Lung (tissue), 12 donors: Measurements from ENCODE around the gene BNIP3. TPM values are rescaled to one million over a fixed set of nuclear protein-coding genes. Genes with fewer than 3 reads are reported as not detected.

Experiments
- ATAC-seq: fragments of 200-7000 bp; cut with Tn5 transposase; one replicate; pipeline ENCODE4 v1.9.1; 2020; ENCODE audit warnings: moderate number of reproducible peaks; ENCODE audit not compliant: insufficient read depth, low FRiP score
- DNase-seq, 3 donors: peaks; one replicate each; pipeline ENCODE4 v3.0.0-alpha.2; 2013 to 2017
- H3K27ac ChIP-seq, 2 donors: one replicate each; pipeline ENCODE4 v1.5.1; 2013; ENCODE audit warnings: mild to moderate bottlenecking in 2 of 2, moderate library complexity in 2 of 2, control low read depth in 1 of 2, inconsistent platforms in 1 of 2, low read depth in 1 of 2, low read length in 1 of 2
- H3K27me3 ChIP-seq, 3 donors: one replicate each; pipeline ENCODE4 v1.5.1; 2013; ENCODE audit warnings: low read length in 2 of 3; ENCODE audit not compliant: control insufficient read depth in 3 of 3, insufficient read depth in 3 of 3
- H3K36me3 ChIP-seq, 4 donors: one replicate each; pipeline ENCODE4 v1.5.1; 2013; ENCODE audit warnings: low read length in 4 of 4, mild to moderate bottlenecking in 1 of 4, moderate library complexity in 1 of 4; ENCODE audit not compliant: control insufficient read depth in 4 of 4, insufficient read depth in 4 of 4
- H3K4me1 ChIP-seq, 5 donors: one replicate each; pipeline ENCODE4 v1.5.1; 2013; ENCODE audit warnings: low read length in 5 of 5, mild to moderate bottlenecking in 2 of 5, moderate library complexity in 1 of 5; ENCODE audit not compliant: control insufficient read depth in 5 of 5, insufficient read depth in 5 of 5
- H3K4me3 ChIP-seq: one replicate; pipeline ENCODE4 v1.5.1; 2013; ENCODE audit warnings: mild to moderate bottlenecking, control low read depth, moderate library complexity
- H3K9ac ChIP-seq, 2 donors: one replicate each; pipeline ENCODE4 v1.5.1; 2013; ENCODE audit warnings: low read length in 2 of 2, control low read depth in 1 of 2; ENCODE audit not compliant: insufficient read depth in 1 of 2
- H3K9me3 ChIP-seq, 4 donors: one replicate each; pipeline ENCODE4 v1.5.1; 2013; ENCODE audit warnings: low read length in 3 of 4, mild to moderate bottlenecking in 1 of 4, moderate library complexity in 1 of 4; ENCODE audit not compliant: control insufficient read depth in 4 of 4, insufficient read depth in 3 of 4
- WGBS, 2 donors: extraction: QIAGEN DNeasy Blood & Tissue Kit; methylation state at CpG; one replicate each; pipeline ENCODE4 v1.1.7; 2013; 5-methylcytosine and 5-hydroxymethylcytosine counted together
- polyA plus RNA-seq, 2 donors: library from polyadenylated mRNA; stranded (reverse); fragments of 200-250 nt; gene quantifications; one replicate each; pipeline ENCODE4 v1.2.1, GENCODE V29; 2013
- total RNA-seq, 2 donors: library from RNA; depleted of rRNA in 1 of 2; stranded (reverse); fragments of >200 nt in 1 of 2; gene quantifications; one replicate each; pipeline ENCODE4 v1.2.1, GENCODE V29; 2014 to 2021
- TF ChIP-seq, protein P1 (sequence below): IDR thresholded peaks from 2 replicates; pipeline ENCODE4 v1.5.1; 2012; ENCODE audit warnings: mild to moderate bottlenecking; ENCODE audit errors: control extremely low read depth, extremely low read depth
- donor health status: control.
- donor health status: control.
- donor health status: Bipolar disorder and iron deficiency.
- donor health status: healthy.
- donor health status: DM: yes; HTN: yes; CAD: no.

The BNIP3 gene
- total and polyA plus RNA-seq, 4 donors: 20.4 to 38.4 (median 30.8) TPM

DNA sequence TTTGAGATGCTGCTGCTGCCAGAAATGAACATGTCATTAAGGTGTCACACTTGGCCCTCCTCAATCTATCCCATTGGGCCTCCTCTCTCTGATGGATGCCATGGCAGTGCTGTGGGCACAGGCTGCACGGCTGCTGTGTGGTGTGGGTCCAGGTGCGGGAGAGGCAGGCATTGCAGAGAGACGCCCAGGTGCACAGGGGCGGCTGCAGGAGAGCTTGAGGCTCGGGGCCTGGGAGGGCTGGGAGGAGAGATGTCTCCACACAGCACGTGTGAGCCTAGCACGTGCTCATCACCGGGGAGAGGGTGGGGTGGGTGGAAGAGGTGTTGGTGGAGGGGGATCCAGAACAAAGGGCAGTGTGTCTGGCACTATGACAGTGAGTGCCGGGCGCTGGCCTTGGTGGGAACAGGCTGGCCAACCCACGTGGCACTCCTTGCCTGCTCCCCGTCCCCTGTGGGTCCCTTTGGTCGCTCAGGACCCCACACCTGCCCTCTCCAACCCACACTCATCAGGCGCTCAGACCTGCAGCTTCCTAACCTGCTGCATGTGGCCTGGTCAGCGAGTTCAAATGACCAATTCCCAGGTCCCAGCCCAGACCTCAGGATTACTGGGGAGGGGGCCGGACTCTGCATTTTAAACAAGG is 39.9 kb upstream of the BNIP3 start:
- Histone ChIP-seq H3K9me3 (no peaks in the 10 kb centered on the region), H3K27ac (no peak overlapping the region), H3K9ac (no peak overlapping the region), H3K4me3 (no peak overlapping the region), H3K36me3 (no peaks in the 10 kb centered on the region), H3K4me1 (peaks cover 0 to 3% (median 0%) of the 10 kb centered on the region in 5 donors), H3K27me3 (peaks cover 0 to 31% (median 18%) of the 10 kb centered on the region in 3 donors)
- TF ChIP-seq, protein P1, sequence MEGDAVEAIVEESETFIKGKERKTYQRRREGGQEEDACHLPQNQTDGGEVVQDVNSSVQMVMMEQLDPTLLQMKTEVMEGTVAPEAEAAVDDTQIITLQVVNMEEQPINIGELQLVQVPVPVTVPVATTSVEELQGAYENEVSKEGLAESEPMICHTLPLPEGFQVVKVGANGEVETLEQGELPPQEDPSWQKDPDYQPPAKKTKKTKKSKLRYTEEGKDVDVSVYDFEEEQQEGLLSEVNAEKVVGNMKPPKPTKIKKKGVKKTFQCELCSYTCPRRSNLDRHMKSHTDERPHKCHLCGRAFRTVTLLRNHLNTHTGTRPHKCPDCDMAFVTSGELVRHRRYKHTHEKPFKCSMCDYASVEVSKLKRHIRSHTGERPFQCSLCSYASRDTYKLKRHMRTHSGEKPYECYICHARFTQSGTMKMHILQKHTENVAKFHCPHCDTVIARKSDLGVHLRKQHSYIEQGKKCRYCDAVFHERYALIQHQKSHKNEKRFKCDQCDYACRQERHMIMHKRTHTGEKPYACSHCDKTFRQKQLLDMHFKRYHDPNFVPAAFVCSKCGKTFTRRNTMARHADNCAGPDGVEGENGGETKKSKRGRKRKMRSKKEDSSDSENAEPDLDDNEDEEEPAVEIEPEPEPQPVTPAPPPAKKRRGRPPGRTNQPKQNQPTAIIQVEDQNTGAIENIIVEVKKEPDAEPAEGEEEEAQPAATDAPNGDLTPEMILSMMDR: no peak
- WGBS, 2 donors: 84 to 85% methylated on average over 16 of the region's 16 CpGs
- no peak for ATAC-seq
- DNase-seq: no peak

DNA sequence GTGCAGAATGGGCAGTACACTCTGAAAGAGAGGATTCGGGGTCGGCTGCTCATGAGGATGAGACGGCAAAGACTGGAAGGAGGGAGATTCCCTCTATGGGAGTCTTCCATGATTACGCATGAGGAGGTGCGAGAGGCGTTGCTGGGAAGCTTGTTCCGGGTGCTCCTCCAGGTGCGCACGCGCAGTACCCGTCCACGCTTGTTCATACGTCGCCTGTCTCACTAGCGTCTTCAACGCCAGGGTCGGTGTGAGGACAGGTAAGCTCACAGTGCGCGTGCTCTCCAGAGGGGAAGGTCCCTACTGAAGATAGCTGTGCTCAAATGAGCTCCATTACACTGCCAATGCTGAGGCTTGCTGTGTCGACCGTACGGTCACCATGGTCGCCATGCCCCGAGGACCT is 39.3 kb upstream of the BNIP3 start:
- Histone ChIP-seq H3K36me3 (no peaks in the 10 kb centered on the region), H3K27ac (no peak overlapping the region), H3K4me3 (no peak overlapping the region), H3K27me3 (peaks cover 0 to 28% (median 18%) of the 10 kb centered on the region in 3 donors), H3K9me3 (no peaks in the 10 kb centered on the region), H3K4me1 (peaks cover 0 to 3% (median 0%) of the 10 kb centered on the region in 5 donors), H3K9ac (no peak overlapping the region)
- 95% methylated on average over 24 of the region's 24 CpGs for WGBS, 2 donors
- TF ChIP-seq, protein P1: no peak
- ATAC-seq (no peak), DNase-seq (no peak)

DNA sequence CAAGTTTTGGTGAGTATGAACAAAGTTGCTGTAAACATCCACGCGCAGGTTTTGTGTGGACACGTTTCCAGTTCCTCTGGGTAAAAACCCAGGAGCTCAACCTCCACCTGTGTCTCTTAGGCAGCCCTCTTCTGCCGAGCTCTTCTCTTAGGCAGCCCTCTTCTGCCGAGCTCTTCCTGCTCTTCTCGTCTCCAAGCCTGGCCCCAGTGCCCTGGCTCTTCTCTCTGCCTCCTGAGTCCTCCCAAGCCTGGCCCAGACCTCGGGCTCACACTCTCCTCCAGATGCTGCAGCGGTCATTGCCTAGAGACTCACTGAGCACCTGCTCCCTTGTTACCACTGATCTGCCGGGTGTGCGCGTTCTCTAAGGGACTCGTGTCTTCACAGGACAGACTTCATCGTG is 38.7 kb upstream of the BNIP3 start:
- no peak overlapping the region for H3K27ac ChIP-seq
- peaks cover 0 to 3% (median 0%) of the 10 kb centered on the region in 5 donors for H3K4me1 ChIP-seq
- no peak overlapping the region for H3K9ac ChIP-seq
- ATAC-seq (no peak), DNase-seq (no peak)
- H3K36me3 ChIP-seq: no peaks in the 10 kb centered on the region
- H3K27me3 ChIP-seq: peaks cover 0 to 25% (median 16%) of the 10 kb centered on the region in 3 donors
- H3K4me3 ChIP-seq: no peak overlapping the region
- TF ChIP-seq, protein P1: no peak
- H3K9me3 ChIP-seq: no peaks in the 10 kb centered on the region
- 89 to 90% methylated on average over 13 of the region's 13 CpGs for WGBS, 2 donors

DNA sequence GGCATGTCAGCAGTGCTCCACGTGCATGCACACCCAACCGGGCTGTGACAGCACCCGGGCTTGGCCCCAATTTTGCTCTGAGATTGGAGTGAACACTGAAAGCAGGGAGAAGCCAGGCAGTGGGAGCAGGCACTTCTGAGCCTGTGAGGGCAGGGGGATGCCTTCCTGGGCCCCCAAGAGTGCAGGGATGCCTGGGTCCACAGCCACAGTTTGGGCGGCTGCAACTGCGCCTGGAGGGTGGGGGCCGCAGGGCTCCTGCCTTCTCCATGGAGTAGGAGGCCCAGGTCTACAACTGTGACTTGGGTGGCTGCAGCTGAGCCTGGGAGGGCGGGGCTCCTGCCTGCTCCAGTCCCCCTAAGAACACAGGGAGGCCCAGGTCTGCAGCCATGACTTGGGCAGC is 37.6 kb upstream of the BNIP3 start:
- Histone ChIP-seq H3K9ac (no peak overlapping the region), H3K27me3 (peaks cover 0 to 19% (median 12%) of the 10 kb centered on the region in 3 donors), H3K9me3 (no peaks in the 10 kb centered on the region), H3K4me3 (no peak overlapping the region), H3K4me1 (peaks cover 0 to 3% (median 0%) of the 10 kb centered on the region in 5 donors), H3K36me3 (no peaks in the 10 kb centered on the region), H3K27ac (no peak overlapping the region)
- DNase-seq (no peak), ATAC-seq (no peak)
- WGBS, 2 donors: 88 to 96% methylated on average over 7 of the region's 7 CpGs
- TF ChIP-seq, protein P1: no peak
